GM23338 (cell line): ENCODE measurements around the gene KCNQ5. TPM values are rescaled to one million over a fixed set of nuclear protein-coding genes. Genes with fewer than 3 reads are reported as not detected.

Experiments
- ATAC-seq: fragments of 200-7000 bp; cut with Tn5 transposase; 3 replicates; pipeline ENCODE4 v1.9.1; 2020
- DNase-seq: peaks from one replicate; pipeline ENCODE4 v3.0.0-alpha.2; 2015; ENCODE audit warnings: low spot score
- H2AFZ ChIP-seq: fragments of 200-600 bp; sonication (generic); 2 replicates; pipeline ENCODE4 v1.8.0; 2016; ENCODE audit warnings: antibody characterized with exemption, mild to moderate bottlenecking, moderate library complexity
- H3F3A ChIP-seq: fragments of 200-600 bp; sonication (generic); replicated peaks from 2 replicates; pipeline ENCODE4 v1.8.0; 2017; ENCODE audit warnings: antibody characterized with exemption, mixed run types, low read depth
- H3K27ac ChIP-seq: fragments of 200-600 bp; sonication (generic); 2 replicates; pipeline ENCODE4 v1.6.1; 2016; ENCODE audit warnings: low read depth
- H3K27me3 ChIP-seq: fragments of 200-600 bp; sonication (generic); 2 replicates; pipeline ENCODE4 v1.8.0; 2016; ENCODE audit warnings: mild to moderate bottlenecking, mixed run types, moderate library complexity; ENCODE audit not compliant: insufficient read depth
- H3K36me3 ChIP-seq: fragments of 200-600 bp; sonication (generic); 2 replicates; pipeline ENCODE4 v1.8.0; 2016; ENCODE audit warnings: mild to moderate bottlenecking; ENCODE audit not compliant: insufficient read depth
- H3K4me1 ChIP-seq: fragments of 200-600 bp; sonication (generic); 2 replicates; pipeline ENCODE4 v1.8.0; 2016; ENCODE audit warnings: mild to moderate bottlenecking, moderate library complexity; ENCODE audit not compliant: insufficient read depth
- H3K4me2 ChIP-seq: fragments of 200-600 bp; sonication (generic); 2 replicates; pipeline ENCODE4 v1.7.1; 2017; ENCODE audit warnings: mixed run types
- H3K4me3 ChIP-seq: fragments of 200-600 bp; sonication (generic); 2 replicates; pipeline ENCODE4 v1.6.1; 2016; ENCODE audit warnings: mixed run types
- H3K79me2 ChIP-seq: fragments of 200-600 bp; sonication (generic); replicated peaks from 2 replicates; pipeline ENCODE4 v1.8.0; 2017; ENCODE audit warnings: mild to moderate bottlenecking; ENCODE audit not compliant: insufficient read depth
- H3K9me2 ChIP-seq: fragments of 200-600 bp; sonication (generic); 2 replicates; pipeline ENCODE4 v1.8.0; 2017; ENCODE audit not compliant: insufficient read depth
- H4K20me1 ChIP-seq: fragments of 200-600 bp; sonication (generic); replicated peaks from 2 replicates; pipeline ENCODE4 v1.8.0; 2017; ENCODE audit warnings: mild to moderate bottlenecking; ENCODE audit not compliant: insufficient read depth
- H3K27ac Mint-ChIP-seq: 2 replicates; pipeline ENCODE4 v1.8.0; 2020; ENCODE audit warnings: inconsistent platforms, mild to moderate bottlenecking, moderate library complexity, mixed read lengths
- H3K27me3 Mint-ChIP-seq: 3 replicates; pipeline ENCODE4 v1.8.0; 2022; ENCODE audit warnings: low read depth, mild to moderate bottlenecking, moderate library complexity, mixed read lengths, inconsistent platforms; ENCODE audit not compliant: insufficient read depth, poor library complexity
- H3K36me3 Mint-ChIP-seq: 3 replicates; pipeline ENCODE4 v1.8.0; 2021; ENCODE audit warnings: low read depth, mild to moderate bottlenecking, inconsistent platforms, moderate library complexity, mixed read lengths
- H3K4me1 Mint-ChIP-seq: 3 replicates; pipeline ENCODE4 v1.8.0; 2020; ENCODE audit warnings: mild to moderate bottlenecking, inconsistent platforms, mixed read lengths
- H3K4me3 Mint-ChIP-seq: 3 replicates; pipeline ENCODE4 v1.8.0; 2021; ENCODE audit warnings: moderate library complexity, mild to moderate bottlenecking, inconsistent platforms, mixed read lengths
- H3K9me3 Mint-ChIP-seq: 3 replicates; pipeline ENCODE4 v1.8.0; 2020; ENCODE audit warnings: moderate library complexity, mild to moderate bottlenecking, inconsistent platforms, mixed read lengths
- CREB1 ChIP-seq: fragments of 250-450 bp; sonication (Bioruptor Pico); IDR thresholded peaks from 2 replicates; pipeline ENCODE4 v1.5.0; 2020; ENCODE audit warnings: low read depth, mild to moderate bottlenecking, moderate library complexity
- EZH2 ChIP-seq: fragments of 200-600 bp; sonication (generic); IDR thresholded peaks from one replicate; pipeline ENCODE4 v1.8.0; 2017; ENCODE audit warnings: antibody characterized with exemption, mild to moderate bottlenecking, low read depth; ENCODE audit not compliant: unreplicated experiment
- EZH2phosphoT487 ChIP-seq: fragments of 200-600 bp; sonication (generic); IDR thresholded peaks from one replicate; pipeline ENCODE4 v1.8.1; 2018; ENCODE audit warnings: antibody characterized with exemption; ENCODE audit not compliant: unreplicated experiment
- JUNB ChIP-seq: IDR thresholded peaks from one replicate; pipeline ENCODE4 v1.6.1; 2016; ENCODE audit warnings: antibody characterized with exemption; ENCODE audit not compliant: unreplicated experiment
- NANOG ChIP-seq: IDR thresholded peaks from 2 replicates; pipeline ENCODE4 v1.6.1; 2016; ENCODE audit warnings: antibody characterized with exemption, borderline replicate concordance
- POLR2AphosphoS5 ChIP-seq: IDR thresholded peaks from 2 replicates; pipeline ENCODE4 v1.6.1; 2016; ENCODE audit warnings: antibody characterized with exemption, low read depth
- STAT1 ChIP-seq: IDR thresholded peaks from one replicate; pipeline ENCODE4 v1.6.1; 2016; ENCODE audit warnings: antibody characterized with exemption; ENCODE audit not compliant: unreplicated experiment
- ZNF114 ChIP-seq: fragments of 250-450 bp; sonication (Bioruptor Pico); IDR thresholded peaks from 2 replicates; pipeline ENCODE4 v1.5.0; 2020; ENCODE audit warnings: mild to moderate bottlenecking, moderate library complexity
- ZNF331 ChIP-seq: fragments of 250-450 bp; sonication (Bioruptor Pico); IDR thresholded peaks from 2 replicates; pipeline ENCODE4 v1.5.0; 2020; ENCODE audit warnings: low read depth, mild to moderate bottlenecking, moderate library complexity
- polyA plus RNA-seq: library from polyadenylated mRNA; unstranded; fragments of >200 nt; fragmentation: Nextera tagmentation; extraction: Ambion mirVana; gene quantifications from 2 replicates; pipeline ENCODE4 v1.2.1, GENCODE V29; 2016
- total RNA-seq: library from RNA; depleted of rRNA; stranded (reverse); fragments of >200 nt; shearing (Covaris generic); gene quantifications from 2 replicates; pipeline ENCODE4 v1.2.3, GENCODE V29; 2014
- TF ChIP-seq, protein P1 (sequence below): IDR thresholded peaks from one replicate; pipeline ENCODE4 v1.6.1; 2018; ENCODE audit warnings: antibody characterized with exemption; ENCODE audit not compliant: unreplicated experiment
- TF ChIP-seq, protein P2 (sequence below), 2 experiments: fragments of 200-600 bp in 1 of 2; sonication (generic) in 1 of 2; conservative IDR thresholded peaks; 2 replicates each; pipeline versions ENCODE4 v1.5.1 to v1.6.1; 2016 to 2017; ENCODE audit warnings: antibody characterized with exemption in 2 of 2, low read depth in 2 of 2, mild to moderate bottlenecking in 2 of 2, moderate library complexity in 1 of 2
- TF ChIP-seq, protein P3 (sequence below): IDR thresholded peaks from 2 replicates; pipeline ENCODE4 v1.6.1; 2016; ENCODE audit warnings: antibody characterized with exemption
- TF ChIP-seq, protein P4 (sequence below): fragments of 250-450 bp; sonication (Bioruptor Pico); IDR thresholded peaks from 2 replicates; pipeline ENCODE4 v1.5.0; 2020; ENCODE audit warnings: mild to moderate bottlenecking, moderate library complexity

KCNQ5 gene
- total and polyA plus RNA-seq, 2 experiments from 2014 or later: 0.68 to 0.87 TPM

DNA sequence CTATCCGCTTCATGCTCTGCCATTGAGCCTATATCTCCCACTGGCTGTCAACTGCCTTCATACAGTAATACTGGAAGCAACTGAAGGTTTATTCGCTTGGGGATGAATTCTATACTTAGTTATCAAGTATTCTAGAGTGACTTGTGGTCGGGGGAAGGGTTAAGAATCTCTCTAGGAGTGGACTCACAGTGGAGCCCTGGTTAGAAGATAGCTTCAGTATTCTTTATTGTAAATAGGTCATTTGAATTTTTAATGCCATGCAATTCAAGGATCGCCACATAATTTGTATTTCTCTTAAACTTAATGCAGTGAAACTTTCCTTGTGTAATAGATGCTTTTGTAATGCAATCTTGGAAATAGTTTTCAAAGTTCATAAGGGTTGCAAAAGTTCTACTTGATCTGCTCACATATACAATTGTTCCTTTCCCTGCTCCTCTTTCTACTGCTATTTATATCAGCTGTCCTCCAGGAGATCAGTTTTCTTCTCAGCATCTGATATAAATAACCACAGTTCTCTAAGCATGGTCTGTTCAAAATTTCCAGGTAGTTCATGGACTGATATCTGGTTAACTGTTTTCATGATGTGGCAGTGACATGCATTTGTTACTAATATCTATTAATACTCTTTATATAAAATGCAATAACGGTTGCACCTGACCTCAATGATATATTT, 120.3 kb downstream of the KCNQ5 start:
- TF ChIP-seq, protein P1, sequence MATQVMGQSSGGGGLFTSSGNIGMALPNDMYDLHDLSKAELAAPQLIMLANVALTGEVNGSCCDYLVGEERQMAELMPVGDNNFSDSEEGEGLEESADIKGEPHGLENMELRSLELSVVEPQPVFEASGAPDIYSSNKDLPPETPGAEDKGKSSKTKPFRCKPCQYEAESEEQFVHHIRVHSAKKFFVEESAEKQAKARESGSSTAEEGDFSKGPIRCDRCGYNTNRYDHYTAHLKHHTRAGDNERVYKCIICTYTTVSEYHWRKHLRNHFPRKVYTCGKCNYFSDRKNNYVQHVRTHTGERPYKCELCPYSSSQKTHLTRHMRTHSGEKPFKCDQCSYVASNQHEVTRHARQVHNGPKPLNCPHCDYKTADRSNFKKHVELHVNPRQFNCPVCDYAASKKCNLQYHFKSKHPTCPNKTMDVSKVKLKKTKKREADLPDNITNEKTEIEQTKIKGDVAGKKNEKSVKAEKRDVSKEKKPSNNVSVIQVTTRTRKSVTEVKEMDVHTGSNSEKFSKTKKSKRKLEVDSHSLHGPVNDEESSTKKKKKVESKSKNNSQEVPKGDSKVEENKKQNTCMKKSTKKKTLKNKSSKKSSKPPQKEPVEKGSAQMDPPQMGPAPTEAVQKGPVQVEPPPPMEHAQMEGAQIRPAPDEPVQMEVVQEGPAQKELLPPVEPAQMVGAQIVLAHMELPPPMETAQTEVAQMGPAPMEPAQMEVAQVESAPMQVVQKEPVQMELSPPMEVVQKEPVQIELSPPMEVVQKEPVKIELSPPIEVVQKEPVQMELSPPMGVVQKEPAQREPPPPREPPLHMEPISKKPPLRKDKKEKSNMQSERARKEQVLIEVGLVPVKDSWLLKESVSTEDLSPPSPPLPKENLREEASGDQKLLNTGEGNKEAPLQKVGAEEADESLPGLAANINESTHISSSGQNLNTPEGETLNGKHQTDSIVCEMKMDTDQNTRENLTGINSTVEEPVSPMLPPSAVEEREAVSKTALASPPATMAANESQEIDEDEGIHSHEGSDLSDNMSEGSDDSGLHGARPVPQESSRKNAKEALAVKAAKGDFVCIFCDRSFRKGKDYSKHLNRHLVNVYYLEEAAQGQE: no peak
- TF ChIP-seq CREB1 (CRISPR knock-in tag): no peak
- no peak for TF ChIP-seq EZH2
- no peak for TF ChIP-seq POLR2AphosphoS5
- TF ChIP-seq, protein P2, sequence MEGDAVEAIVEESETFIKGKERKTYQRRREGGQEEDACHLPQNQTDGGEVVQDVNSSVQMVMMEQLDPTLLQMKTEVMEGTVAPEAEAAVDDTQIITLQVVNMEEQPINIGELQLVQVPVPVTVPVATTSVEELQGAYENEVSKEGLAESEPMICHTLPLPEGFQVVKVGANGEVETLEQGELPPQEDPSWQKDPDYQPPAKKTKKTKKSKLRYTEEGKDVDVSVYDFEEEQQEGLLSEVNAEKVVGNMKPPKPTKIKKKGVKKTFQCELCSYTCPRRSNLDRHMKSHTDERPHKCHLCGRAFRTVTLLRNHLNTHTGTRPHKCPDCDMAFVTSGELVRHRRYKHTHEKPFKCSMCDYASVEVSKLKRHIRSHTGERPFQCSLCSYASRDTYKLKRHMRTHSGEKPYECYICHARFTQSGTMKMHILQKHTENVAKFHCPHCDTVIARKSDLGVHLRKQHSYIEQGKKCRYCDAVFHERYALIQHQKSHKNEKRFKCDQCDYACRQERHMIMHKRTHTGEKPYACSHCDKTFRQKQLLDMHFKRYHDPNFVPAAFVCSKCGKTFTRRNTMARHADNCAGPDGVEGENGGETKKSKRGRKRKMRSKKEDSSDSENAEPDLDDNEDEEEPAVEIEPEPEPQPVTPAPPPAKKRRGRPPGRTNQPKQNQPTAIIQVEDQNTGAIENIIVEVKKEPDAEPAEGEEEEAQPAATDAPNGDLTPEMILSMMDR (conservative IDR thresholded peaks at IDR 0.05; ENCODE audit: low read depth in 2 of 2): no peak
- TF ChIP-seq ZNF114 (CRISPR knock-in tag): no peak
- TF ChIP-seq EZH2phosphoT487: no peak
- no peak for TF ChIP-seq ZNF331
- no peak for TF ChIP-seq STAT1
- no peak for TF ChIP-seq JUNB
- no peak for TF ChIP-seq NANOG
- TF ChIP-seq, protein P3, sequence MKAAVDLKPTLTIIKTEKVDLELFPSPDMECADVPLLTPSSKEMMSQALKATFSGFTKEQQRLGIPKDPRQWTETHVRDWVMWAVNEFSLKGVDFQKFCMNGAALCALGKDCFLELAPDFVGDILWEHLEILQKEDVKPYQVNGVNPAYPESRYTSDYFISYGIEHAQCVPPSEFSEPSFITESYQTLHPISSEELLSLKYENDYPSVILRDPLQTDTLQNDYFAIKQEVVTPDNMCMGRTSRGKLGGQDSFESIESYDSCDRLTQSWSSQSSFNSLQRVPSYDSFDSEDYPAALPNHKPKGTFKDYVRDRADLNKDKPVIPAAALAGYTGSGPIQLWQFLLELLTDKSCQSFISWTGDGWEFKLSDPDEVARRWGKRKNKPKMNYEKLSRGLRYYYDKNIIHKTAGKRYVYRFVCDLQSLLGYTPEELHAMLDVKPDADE: no peak
- TF ChIP-seq, protein P4, sequence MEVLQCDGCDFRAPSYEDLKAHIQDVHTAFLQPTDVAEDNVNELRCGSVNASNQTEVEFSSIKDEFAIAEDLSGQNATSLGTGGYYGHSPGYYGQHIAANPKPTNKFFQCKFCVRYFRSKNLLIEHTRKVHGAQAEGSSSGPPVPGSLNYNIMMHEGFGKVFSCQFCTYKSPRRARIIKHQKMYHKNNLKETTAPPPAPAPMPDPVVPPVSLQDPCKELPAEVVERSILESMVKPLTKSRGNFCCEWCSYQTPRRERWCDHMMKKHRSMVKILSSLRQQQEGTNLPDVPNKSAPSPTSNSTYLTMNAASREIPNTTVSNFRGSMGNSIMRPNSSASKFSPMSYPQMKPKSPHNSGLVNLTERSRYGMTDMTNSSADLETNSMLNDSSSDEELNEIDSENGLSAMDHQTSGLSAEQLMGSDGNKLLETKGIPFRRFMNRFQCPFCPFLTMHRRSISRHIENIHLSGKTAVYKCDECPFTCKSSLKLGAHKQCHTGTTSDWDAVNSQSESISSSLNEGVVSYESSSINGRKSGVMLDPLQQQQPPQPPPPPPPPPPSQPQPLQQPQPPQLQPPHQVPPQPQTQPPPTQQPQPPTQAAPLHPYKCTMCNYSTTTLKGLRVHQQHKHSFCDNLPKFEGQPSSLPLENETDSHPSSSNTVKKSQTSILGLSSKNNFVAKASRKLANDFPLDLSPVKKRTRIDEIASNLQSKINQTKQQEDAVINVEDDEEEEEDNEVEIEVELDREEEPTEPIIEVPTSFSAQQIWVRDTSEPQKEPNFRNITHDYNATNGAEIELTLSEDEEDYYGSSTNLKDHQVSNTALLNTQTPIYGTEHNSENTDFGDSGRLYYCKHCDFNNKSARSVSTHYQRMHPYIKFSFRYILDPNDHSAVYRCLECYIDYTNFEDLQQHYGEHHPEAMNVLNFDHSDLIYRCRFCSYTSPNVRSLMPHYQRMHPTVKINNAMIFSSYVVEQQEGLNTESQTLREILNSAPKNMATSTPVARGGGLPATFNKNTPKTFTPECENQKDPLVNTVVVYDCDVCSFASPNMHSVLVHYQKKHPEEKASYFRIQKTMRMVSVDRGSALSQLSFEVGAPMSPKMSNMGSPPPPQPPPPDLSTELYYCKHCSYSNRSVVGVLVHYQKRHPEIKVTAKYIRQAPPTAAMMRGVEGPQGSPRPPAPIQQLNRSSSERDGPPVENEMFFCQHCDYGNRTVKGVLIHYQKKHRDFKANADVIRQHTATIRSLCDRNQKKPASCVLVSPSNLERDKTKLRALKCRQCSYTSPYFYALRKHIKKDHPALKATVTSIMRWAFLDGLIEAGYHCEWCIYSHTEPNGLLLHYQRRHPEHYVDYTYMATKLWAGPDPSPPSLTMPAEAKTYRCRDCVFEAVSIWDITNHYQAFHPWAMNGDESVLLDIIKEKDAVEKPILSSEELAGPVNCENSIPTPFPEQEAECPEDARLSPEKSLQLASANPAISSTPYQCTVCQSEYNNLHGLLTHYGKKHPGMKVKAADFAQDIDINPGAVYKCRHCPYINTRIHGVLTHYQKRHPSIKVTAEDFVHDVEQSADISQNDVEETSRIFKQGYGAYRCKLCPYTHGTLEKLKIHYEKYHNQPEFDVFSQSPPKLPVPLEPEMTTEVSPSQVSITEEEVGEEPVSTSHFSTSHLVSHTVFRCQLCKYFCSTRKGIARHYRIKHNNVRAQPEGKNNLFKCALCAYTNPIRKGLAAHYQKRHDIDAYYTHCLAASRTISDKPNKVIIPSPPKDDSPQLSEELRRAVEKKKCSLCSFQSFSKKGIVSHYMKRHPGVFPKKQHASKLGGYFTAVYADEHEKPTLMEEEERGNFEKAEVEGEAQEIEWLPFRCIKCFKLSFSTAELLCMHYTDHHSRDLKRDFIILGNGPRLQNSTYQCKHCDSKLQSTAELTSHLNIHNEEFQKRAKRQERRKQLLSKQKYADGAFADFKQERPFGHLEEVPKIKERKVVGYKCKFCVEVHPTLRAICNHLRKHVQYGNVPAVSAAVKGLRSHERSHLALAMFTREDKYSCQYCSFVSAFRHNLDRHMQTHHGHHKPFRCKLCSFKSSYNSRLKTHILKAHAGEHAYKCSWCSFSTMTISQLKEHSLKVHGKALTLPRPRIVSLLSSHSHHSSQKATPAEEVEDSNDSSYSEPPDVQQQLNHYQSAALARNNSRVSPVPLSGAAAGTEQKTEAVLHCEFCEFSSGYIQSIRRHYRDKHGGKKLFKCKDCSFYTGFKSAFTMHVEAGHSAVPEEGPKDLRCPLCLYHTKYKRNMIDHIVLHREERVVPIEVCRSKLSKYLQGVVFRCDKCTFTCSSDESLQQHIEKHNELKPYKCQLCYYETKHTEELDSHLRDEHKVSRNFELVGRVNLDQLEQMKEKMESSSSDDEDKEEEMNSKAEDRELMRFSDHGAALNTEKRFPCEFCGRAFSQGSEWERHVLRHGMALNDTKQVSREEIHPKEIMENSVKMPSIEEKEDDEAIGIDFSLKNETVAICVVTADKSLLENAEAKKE (CRISPR knock-in tag): no peak
- no peaks in the 10 kb centered on the region for H3K4me1 ChIP-seq
- no peak overlapping the region for H3K4me2 ChIP-seq
- H3F3A ChIP-seq: no peaks in the 10 kb centered on the region
- no peaks in the 10 kb centered on the region for H3K27me3 ChIP-seq
- H3K36me3 Mint-ChIP-seq: no peaks in the 10 kb centered on the region
- H3K79me2 ChIP-seq: no peaks in the 10 kb centered on the region
- H3K27ac ChIP-seq: no peak overlapping the region
- no peaks in the 10 kb centered on the region for H4K20me1 ChIP-seq
- ATAC-seq (no peak), DNase-seq (no peak)
- H3K27ac Mint-ChIP-seq: no peak overlapping the region
- no peaks in the 10 kb centered on the region for H3K36me3 ChIP-seq
- no peak overlapping the region for H2AFZ ChIP-seq
- H3K9me3 Mint-ChIP-seq: no peaks in the 10 kb centered on the region
- H3K9me2 ChIP-seq: no peaks in the 10 kb centered on the region
- H3K4me3 ChIP-seq: no peak overlapping the region
- no peaks in the 10 kb centered on the region for H3K27me3 Mint-ChIP-seq
- peaks cover 25% of the 10 kb centered on the region; the same call in 2 of the 3 replicates for H3K4me1 Mint-ChIP-seq
- H3K4me3 Mint-ChIP-seq: no peak overlapping the region
